Smooth muscle cell (in vitro differentiated cells): ENCODE measurements around the gene TSPYL4. TPM values are rescaled to one million over a fixed set of nuclear protein-coding genes. Genes with fewer than 3 reads are reported as not detected.

Experiments
- DNase-seq: peaks from one replicate; lab custom pipeline; 2025; ENCODE audit not compliant: unreplicated experiment; lab: John Stamatoyannopoulos, UW
- H2AFZ ChIP-seq: fragments of 200-600 bp; sonication (generic); 2 replicates; pipeline ENCODE4 v1.6.0; 2016; ENCODE audit warnings: antibody characterized with exemption, low read depth, mild to moderate bottlenecking
- H3F3A ChIP-seq: fragments of 200-600 bp; sonication (generic); 2 replicates; pipeline ENCODE4 v1.6.0; 2017; ENCODE audit warnings: antibody characterized with exemption, low read depth
- H3K27ac ChIP-seq: fragments of 200-600 bp; sonication (generic); 2 replicates; pipeline ENCODE4 v1.5.1; 2016; ENCODE audit warnings: low read depth, mild to moderate bottlenecking
- H3K27me3 ChIP-seq: fragments of 200-600 bp; sonication (generic); 2 replicates; pipeline ENCODE4 v1.6.1; 2016; ENCODE audit warnings: low read depth, mild to moderate bottlenecking
- H3K36me3 ChIP-seq: fragments of 200-600 bp; sonication (generic); 2 replicates; pipeline ENCODE4 v1.5.1; 2016; ENCODE audit warnings: low read depth
- H3K4me1 ChIP-seq: fragments of 200-600 bp; sonication (generic); 2 replicates; pipeline ENCODE4 v1.5.1; 2016; ENCODE audit warnings: low read depth
- H3K4me2 ChIP-seq: fragments of 200-600 bp; sonication (generic); 2 replicates; pipeline ENCODE4 v1.6.0; 2016; ENCODE audit warnings: mild to moderate bottlenecking
- H3K4me3 ChIP-seq: fragments of 200-600 bp; sonication (generic); 2 replicates; pipeline ENCODE4 v1.5.1; 2016; ENCODE audit warnings: mild to moderate bottlenecking
- H3K79me2 ChIP-seq: fragments of 200-600 bp; sonication (generic); 2 replicates; pipeline ENCODE4 v1.6.0; 2016; ENCODE audit warnings: low read depth, mild to moderate bottlenecking
- H3K9ac ChIP-seq: fragments of 200-600 bp; sonication (generic); 2 replicates; pipeline ENCODE4 v1.6.0; 2016; ENCODE audit warnings: low read depth
- H3K9me3 ChIP-seq: fragments of 200-600 bp; sonication (generic); replicated peaks from 2 replicates; pipeline ENCODE4 v1.5.1; 2016; ENCODE audit warnings: low read depth
- H4K20me1 ChIP-seq: fragments of 200-600 bp; sonication (generic); 2 replicates; pipeline ENCODE4 v1.6.0; 2016; ENCODE audit warnings: low read depth
- CTCF ChIP-seq: fragments of 200-600 bp; sonication (generic); IDR thresholded peaks from 2 replicates; pipeline ENCODE4 v1.5.1; 2017; ENCODE audit warnings: borderline replicate concordance, mild to moderate bottlenecking, antibody characterized with exemption; ENCODE audit not compliant: insufficient read depth, poor library complexity, severe bottlenecking
- WGBS: methylation state at CpG from one replicate; pipeline ENCODE4 v1.1.7; 2016; ENCODE audit warnings: low lambda C conversion rate; 5-methylcytosine and 5-hydroxymethylcytosine counted together
- polyA plus RNA-seq: library from polyadenylated mRNA; unstranded; fragments of >200 nt; fragmentation: Nextera tagmentation; extraction: Ambion mirVana; gene quantifications from 2 replicates; pipeline ENCODE4 v1.2.1, GENCODE V29; 2016
- total RNA-seq: library from RNA; depleted of rRNA; stranded (reverse); fragments of >200 nt; gene quantifications from 2 replicates; pipeline ENCODE4 v1.2.3, GENCODE V29; 2014

The TSPYL4 gene
- total and polyA plus RNA-seq, 2 experiments from 2014 or later = 14.7 to 29.5 TPM

DNA sequence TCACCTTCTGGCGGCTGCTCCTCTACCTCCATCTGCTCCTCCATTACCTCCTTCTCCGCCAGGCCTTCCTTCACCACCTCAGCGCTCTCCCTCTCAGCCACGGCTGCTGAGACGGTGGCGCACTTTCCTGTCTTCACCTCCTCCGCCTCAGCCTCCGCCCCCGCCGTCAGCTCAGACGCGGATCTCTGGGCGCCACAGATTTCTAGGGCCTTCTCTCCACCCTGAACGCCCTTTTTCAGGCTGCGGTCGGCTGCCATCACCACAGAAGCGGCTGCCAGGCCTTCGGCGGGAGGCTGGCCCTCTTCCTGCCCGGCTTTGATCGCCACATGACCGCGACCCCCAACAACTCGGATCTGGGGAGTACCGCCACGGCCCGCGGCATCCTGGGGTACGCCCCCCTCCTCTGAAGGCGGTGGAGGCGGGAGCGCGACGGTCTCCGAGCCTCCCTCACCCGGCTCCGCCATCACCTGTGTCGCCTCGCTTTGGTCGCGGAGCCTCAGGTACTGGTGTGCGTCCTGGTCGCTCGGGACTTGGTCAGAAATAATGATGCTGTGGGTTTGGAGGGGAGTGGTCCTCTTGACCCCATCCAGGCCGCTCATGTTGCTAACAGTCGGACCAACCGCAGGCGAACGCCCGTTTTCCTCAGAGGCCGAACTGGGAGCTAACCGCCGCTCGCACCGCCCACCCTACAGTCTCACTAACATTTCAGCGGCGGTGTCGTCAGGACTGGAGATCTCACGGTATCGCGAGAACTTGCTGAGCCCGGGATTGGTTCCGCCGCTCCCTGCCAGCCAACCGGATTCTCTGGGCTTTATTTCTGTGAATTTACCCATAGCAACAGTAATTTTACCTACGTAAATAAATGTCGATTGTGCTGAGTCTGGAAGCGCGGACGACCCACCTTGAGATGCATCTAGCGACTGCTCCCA, 25.6 kb upstream of the TSPYL4 start, which contains the start of gene TSPYL1:
Gene TSPYL1, minus strand, starts transcription at position 699 of the 929 bp plus-strand sequence. Its CDS starts 100 bp downstream, at position 599.
- Histone ChIP-seq H3K36me3 (no peaks in the 10 kb centered on the region), H3K9me3 (no peaks in the 10 kb centered on the region), H3K9ac (peak within 1 kb of the TSS; percentile 98), H3K27me3 (no peaks in the 10 kb centered on the region), H3K4me1 (peaks cover 38% of the 10 kb centered on the region), H3K4me3 (peak within 1 kb of the TSS; percentile 97), H3F3A (no peaks in the 10 kb centered on the region), H3K27ac (peak within 1 kb of the TSS; percentile 95), H3K79me2 (peaks cover 52% of the 10 kb centered on the region), H3K4me2 (peak within 1 kb of the TSS; percentile 97), H2AFZ (peak within 1 kb of the TSS; percentile 98), H4K20me1 (peaks cover 45% of the 10 kb centered on the region)
- no peak for TF ChIP-seq CTCF
- peak; percentile 70 for DNase-seq
- 1% methylated on average over 71 of the region's 71 CpGs for WGBS

- H3K27me3 ChIP-seq = no peaks in the 10 kb centered on the region
- 29% methylated on average over 11 of the region's 12 CpGs for WGBS
- H3K4me2 ChIP-seq = peak overlapping the region; percentile 97
- H4K20me1 ChIP-seq = peaks cover 52% of the 10 kb centered on the region
- no peaks in the 10 kb centered on the region for H3F3A ChIP-seq
- H3K79me2 ChIP-seq = peaks cover 52% of the 10 kb centered on the region
- H3K27ac ChIP-seq = peak overlapping the region; percentile 95
- no peak for DNase-seq
- no peak for TF ChIP-seq CTCF
- H3K9ac ChIP-seq = peak overlapping the region; percentile 98
- no peak overlapping the region for H2AFZ ChIP-seq
- peak overlapping the region; percentile 97 for H3K4me3 ChIP-seq
- no peaks in the 10 kb centered on the region for H3K9me3 ChIP-seq
- H3K36me3 ChIP-seq = no peaks in the 10 kb centered on the region
- peaks cover 38% of the 10 kb centered on the region for H3K4me1 ChIP-seq
Observed at GRCh38 chr6:116278854-116279231, 25.0 kb upstream of the TSPYL4 start.

DNA sequence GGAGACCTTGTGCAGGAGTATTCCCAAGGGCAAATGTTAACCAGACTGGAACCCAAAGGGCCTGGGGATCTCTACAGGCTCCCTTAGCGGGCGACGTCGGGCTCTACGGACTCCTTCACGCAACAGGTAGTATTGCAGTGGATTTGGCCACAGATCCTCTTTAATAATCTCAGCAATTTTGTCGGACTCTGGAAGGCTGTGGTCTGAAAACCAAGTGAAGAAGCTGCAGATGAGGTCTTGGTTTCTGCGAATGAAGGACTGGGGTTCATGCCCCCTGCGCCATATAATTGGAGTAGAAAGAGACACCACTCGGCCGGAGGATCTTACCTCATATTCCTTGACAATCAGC, 24.6 kb upstream of the TSPYL4 start:
- H3K4me3 ChIP-seq = peak overlapping the region; percentile 97
- no peak overlapping the region for H2AFZ ChIP-seq

More for the DNA sequence above, 24.6 kb upstream of the TSPYL4 start:
- peaks cover 38% of the 10 kb centered on the region for H3K4me1 ChIP-seq
- no peak for DNase-seq
- no peaks in the 10 kb centered on the region for H3K36me3 ChIP-seq
- H3K4me2 ChIP-seq = peak overlapping the region; percentile 97
- peaks cover 56% of the 10 kb centered on the region for H4K20me1 ChIP-seq
- peak overlapping the region; percentile 98 for H3K9ac ChIP-seq
- H3K9me3 ChIP-seq = no peaks in the 10 kb centered on the region
- WGBS = 90% methylated on average over 11 of the region's 11 CpGs
- H3K27me3 ChIP-seq = no peaks in the 10 kb centered on the region
- no peak for TF ChIP-seq CTCF
- no peaks in the 10 kb centered on the region for H3F3A ChIP-seq
- H3K27ac ChIP-seq = peak overlapping the region; percentile 95
- peaks cover 52% of the 10 kb centered on the region for H3K79me2 ChIP-seq
